Parathyroid adenoma (tissue), 2 donors: ENCODE measurements around the gene TPGS2.

Experiments used
- H2AFZ ChIP-seq: fragments of 300-600 bp; sonication (generic); one replicate; pipeline ENCODE4 v1.7.0; 2017; ENCODE audit warnings: antibody characterized with exemption, mild to moderate bottlenecking
- H3K27ac ChIP-seq: fragments of 300-600 bp; sonication (generic); one replicate; pipeline ENCODE4 v1.7.0; 2017
- H3K27me3 ChIP-seq: fragments of 300-600 bp; sonication (generic); one replicate; pipeline ENCODE4 v1.7.0; 2017; ENCODE audit warnings: low read length; ENCODE audit not compliant: control insufficient read depth, insufficient read depth
- H3K36me3 ChIP-seq: fragments of 300-600 bp; sonication (generic); one replicate; pipeline ENCODE4 v1.7.0; 2017; ENCODE audit warnings: low read length; ENCODE audit not compliant: control insufficient read depth, insufficient read depth
- H3K4me1 ChIP-seq: fragments of 300-600 bp; sonication (generic); one replicate; pipeline ENCODE4 v1.7.0; 2017; ENCODE audit warnings: control low read depth
- H3K4me2 ChIP-seq: fragments of 300-600 bp; sonication (generic); one replicate; pipeline ENCODE4 v1.7.0; 2017; ENCODE audit warnings: low read length
- H3K4me3 ChIP-seq: fragments of 300-600 bp; sonication (generic); one replicate; pipeline ENCODE4 v1.7.0; 2017; ENCODE audit warnings: low read depth, low read length
- H3K79me2 ChIP-seq: fragments of 300-600 bp; sonication (generic); one replicate; pipeline ENCODE4 v1.7.0; 2017; ENCODE audit warnings: control low read depth
- H3K9ac ChIP-seq: fragments of 300-600 bp; sonication (generic); one replicate; pipeline ENCODE4 v1.7.0; 2017; ENCODE audit warnings: mild to moderate bottlenecking
- H3K9me3 ChIP-seq: fragments of 300-600 bp; sonication (generic); one replicate; pipeline ENCODE4 v1.7.0; 2017; ENCODE audit warnings: low read length; ENCODE audit not compliant: control insufficient read depth
- CTCF ChIP-seq: fragments of 300-600 bp; sonication (generic); IDR thresholded peaks from one replicate; pipeline ENCODE4 v1.7.0; 2017; ENCODE audit warnings: antibody characterized with exemption, mild to moderate bottlenecking
- donor health status: primary hyperparathyroidism.

Gene TPGS2

GRCh38 chr18:36757991-36758390 lies 70.8 kb downstream of the TPGS2 start:
- Histone ChIP-seq H3K27me3 (no peaks in the 10 kb centered on the region), H3K9me3 (no peaks in the 10 kb centered on the region), H3K36me3 (no peaks in the 10 kb centered on the region), H3K4me3 (no peak overlapping the region), H3K4me2 (no peak overlapping the region), H3K27ac (no peak overlapping the region), H3K9ac (no peak overlapping the region), H3K79me2 (no peaks in the 10 kb centered on the region), H3K4me1 (no peaks in the 10 kb centered on the region), H2AFZ (no peak overlapping the region)
- TF ChIP-seq CTCF, result no peak

- TF ChIP-seq CTCF, result peak; percentile 63
- H3K4me3 ChIP-seq, result no peak overlapping the region
- no peak overlapping the region for H2AFZ ChIP-seq
- H3K4me1 ChIP-seq, result no peaks in the 10 kb centered on the region
- no peak overlapping the region for H3K4me2 ChIP-seq
- no peaks in the 10 kb centered on the region for H3K27me3 ChIP-seq
- H3K9ac ChIP-seq, result no peak overlapping the region
- H3K36me3 ChIP-seq, result no peaks in the 10 kb centered on the region
- no peaks in the 10 kb centered on the region for H3K79me2 ChIP-seq
- no peak overlapping the region for H3K27ac ChIP-seq
- H3K9me3 ChIP-seq, result no peaks in the 10 kb centered on the region
Measured at GRCh38 chr18:36757081-36757480, 71.7 kb downstream of the TPGS2 start.

GRCh38 chr18:36756242-36756641 lies 72.6 kb downstream of the TPGS2 start:
- no peak overlapping the region for H3K4me2 ChIP-seq
- H2AFZ ChIP-seq, result no peak overlapping the region
- no peak overlapping the region for H3K27ac ChIP-seq
- TF ChIP-seq CTCF, result no peak
- no peak overlapping the region for H3K9ac ChIP-seq
- H3K4me3 ChIP-seq, result no peak overlapping the region
- H3K36me3 ChIP-seq, result no peaks in the 10 kb centered on the region
- H3K4me1 ChIP-seq, result no peaks in the 10 kb centered on the region
- H3K79me2 ChIP-seq, result no peaks in the 10 kb centered on the region
- H3K9me3 ChIP-seq, result no peaks in the 10 kb centered on the region
- H3K27me3 ChIP-seq, result no peaks in the 10 kb centered on the region

- Histone ChIP-seq H3K4me1 (no peaks in the 10 kb centered on the region), H3K27ac (no peak overlapping the region), H3K27me3 (no peaks in the 10 kb centered on the region), H3K36me3 (no peaks in the 10 kb centered on the region), H3K4me3 (no peak overlapping the region), H3K4me2 (no peak overlapping the region), H3K79me2 (no peaks in the 10 kb centered on the region), H3K9me3 (no peaks in the 10 kb centered on the region), H3K9ac (no peak overlapping the region), H2AFZ (no peak overlapping the region)
- TF ChIP-seq CTCF, result no peak
Measured at GRCh38 chr18:36752929-36753865, 75.6 kb downstream of the TPGS2 start.
